ENCODE results near the gene OR6C4.
"Not testable (repeated sequence)": the region's sequence is repeated elsewhere in the genome, so short reads cannot be mapped to it uniquely, and the experiment has no call there.

GRCh38 chr12:55548235-55548634, 1.2 kb upstream of the OR6C4 start:
- TF ChIP-seq POLR2A, CTCF (IDR thresholded peaks at IDR 0.05): not testable (repeated sequence)

All from gastroesophageal sphincter (tissue), 3 donors.